RPMI7951 (cell line): ENCODE data around the gene HIC1. TPM values are rescaled to one million over a fixed set of nuclear protein-coding genes. Genes with fewer than 3 reads are reported as not detected.

Experiments
- DNase-seq: peaks from one replicate; pipeline ENCODE4 v3.0.0-alpha.2; 2012; ENCODE audit warnings: low read depth
- total RNA-seq: library from RNA; depleted of rRNA; stranded (reverse); fragments of >200 nt; shearing (Covaris generic); gene quantifications from 2 replicates; pipeline ENCODE4 v1.2.3, GENCODE V29; 2014

The HIC1 gene
- total RNA-seq, 1 experiment from 2014 or later: 4.6 TPM

GRCh38 chr17:2025622-2026309 is 29.1 kb upstream of the HIC1 start:
- peak; percentile 73 for DNase-seq

DNA sequence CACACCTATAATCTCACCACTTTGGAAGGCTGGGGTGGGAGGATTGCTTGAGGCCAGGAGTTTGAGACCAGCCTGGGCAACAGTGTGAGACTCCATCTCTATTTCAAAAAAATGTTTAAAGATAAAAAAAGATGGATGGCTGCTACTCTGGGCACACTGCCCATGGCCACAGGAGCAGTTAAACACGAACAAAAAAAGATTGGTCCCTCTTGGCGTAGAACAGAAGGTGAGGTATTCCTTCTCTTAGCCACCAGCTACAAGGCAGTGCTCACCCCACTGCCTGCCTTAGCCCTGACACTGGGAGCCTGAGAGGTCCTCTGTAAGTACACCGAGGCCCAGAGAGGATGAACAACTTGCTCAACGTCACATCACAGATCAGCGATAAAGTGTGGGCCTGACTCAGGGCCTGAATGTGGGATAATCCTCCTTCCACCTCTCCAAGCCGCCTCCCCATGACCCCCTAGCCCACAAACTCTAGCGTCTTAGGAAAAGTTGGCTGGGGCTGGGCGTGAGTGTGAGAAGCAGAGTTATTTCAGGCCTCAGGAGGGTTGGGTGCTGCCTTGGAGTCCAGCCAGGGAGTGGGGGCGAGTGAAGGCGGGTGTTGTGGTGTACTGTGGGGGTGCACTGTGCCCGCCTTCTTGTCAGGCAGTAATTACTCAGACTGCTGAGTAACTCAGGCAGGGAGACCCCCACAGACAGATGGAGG is 27.2 kb upstream of the HIC1 start:
- DNase-seq: no peak

GRCh38 chr17:2028234-2028614 is 26.7 kb upstream of the HIC1 start:
- DNase-seq: no peak

DNA sequence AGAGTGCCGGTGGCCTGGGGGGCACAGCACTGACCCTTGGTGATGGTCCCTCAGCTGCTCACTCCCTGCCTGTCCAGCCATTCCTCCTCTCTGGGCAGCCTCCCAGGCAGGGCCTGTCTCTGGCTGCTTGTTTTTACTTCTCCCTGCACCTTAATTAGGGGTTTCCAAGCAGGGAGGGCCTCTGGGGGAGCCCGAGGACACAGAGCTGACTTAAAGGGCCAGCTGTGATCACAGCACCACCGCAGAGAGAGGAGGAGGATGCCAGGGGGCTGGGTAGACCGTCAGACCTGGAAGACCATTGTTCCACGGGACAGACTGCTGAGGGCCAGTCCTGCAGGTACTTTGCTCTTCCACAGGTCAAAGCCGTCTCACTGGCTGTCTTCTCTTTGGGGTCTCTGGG is 26.2 kb upstream of the HIC1 start:
- no peak for DNase-seq

DNA sequence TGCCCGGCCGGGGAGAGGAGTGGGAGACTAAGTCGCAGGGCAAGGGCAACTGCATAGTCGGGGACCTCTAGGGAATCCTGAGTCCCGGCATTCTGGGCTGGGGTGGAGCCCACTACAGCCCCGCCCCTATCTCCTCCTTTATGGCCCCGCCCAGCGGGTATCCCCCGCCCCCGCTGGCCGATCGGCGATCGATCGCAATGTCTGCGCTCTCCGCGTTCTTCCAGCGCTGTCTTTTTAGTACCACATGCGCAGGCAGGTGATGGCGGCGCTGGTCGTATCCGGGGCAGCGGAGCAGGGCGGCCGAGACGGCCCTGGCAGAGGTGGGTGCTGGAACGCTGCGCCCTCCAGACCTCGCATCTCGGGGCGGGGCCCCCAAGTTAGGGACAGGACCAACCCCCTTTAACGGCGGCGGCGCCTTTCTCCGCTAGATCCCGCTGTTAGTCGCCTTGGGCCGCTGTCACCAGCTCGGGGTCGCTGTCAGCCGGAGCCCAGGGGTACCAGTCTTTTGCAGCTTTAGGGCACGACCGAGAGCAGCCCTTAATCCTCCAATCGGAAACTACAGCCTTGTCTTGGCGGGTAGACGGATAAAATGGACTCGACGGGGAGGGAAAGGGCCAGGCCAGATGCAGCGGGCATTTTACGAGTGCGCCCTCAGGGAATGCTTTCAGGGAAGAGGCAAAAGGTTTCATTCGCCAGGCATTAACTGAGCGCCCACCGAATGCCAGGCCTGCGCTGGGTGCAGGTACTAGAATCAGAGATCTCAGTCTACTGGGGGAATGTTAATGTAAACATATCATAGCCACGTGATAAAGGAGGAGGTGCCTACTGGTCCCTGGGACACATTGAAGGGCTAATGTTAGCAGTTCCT is 24.8 kb upstream of the HIC1 start, which contains the start of gene DPH1:
Gene DPH1, plus strand, starts transcription at position 243 of the 868 bp plus-strand sequence. Its CDS starts 17 bp downstream, at position 260.
- peak; percentile 87 for DNase-seq

DNA sequence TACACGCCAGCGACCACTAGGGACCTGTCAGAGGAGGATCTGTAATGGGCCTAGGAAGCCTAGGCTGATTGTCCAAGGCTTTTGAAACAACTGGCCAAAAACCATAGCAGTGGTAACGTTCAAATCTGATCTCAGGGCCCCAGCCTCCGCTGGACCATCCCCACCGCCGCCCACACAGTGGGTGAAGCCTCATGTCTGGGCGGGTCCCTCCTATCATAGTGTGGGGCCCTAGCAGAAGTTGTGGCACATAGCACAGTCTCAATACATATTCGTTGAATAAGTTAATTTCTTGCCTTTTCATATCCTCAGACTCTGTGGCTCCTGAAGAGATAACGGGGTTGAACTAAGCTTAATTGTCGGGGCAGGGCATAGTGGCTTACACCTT is 24.1 kb upstream of the HIC1 start:
- no peak for DNase-seq

DNA sequence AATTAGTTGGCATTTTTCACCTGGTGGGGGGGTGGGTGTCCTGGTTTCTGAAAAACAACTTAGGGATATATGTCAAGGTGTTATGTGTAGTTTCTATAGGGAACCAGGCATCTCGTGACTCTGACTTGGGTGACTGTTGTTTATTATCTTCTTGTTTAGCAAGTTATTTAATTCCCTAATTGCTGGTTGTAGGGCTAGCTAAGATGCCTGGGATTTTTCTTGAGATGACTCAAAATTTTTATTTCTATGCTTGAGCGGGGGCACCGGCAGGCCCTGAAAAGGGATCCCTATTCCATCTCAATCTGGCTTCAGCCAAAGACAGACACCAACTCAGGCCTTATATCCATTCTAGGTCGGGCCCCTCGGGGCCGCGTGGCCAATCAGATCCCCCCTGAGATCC is 21.8 kb upstream of the HIC1 start:
- DNase-seq: no peak

- no peak for DNase-seq
Observed at GRCh38 chr17:2034157-2034556, 20.7 kb upstream of the HIC1 start.

DNA sequence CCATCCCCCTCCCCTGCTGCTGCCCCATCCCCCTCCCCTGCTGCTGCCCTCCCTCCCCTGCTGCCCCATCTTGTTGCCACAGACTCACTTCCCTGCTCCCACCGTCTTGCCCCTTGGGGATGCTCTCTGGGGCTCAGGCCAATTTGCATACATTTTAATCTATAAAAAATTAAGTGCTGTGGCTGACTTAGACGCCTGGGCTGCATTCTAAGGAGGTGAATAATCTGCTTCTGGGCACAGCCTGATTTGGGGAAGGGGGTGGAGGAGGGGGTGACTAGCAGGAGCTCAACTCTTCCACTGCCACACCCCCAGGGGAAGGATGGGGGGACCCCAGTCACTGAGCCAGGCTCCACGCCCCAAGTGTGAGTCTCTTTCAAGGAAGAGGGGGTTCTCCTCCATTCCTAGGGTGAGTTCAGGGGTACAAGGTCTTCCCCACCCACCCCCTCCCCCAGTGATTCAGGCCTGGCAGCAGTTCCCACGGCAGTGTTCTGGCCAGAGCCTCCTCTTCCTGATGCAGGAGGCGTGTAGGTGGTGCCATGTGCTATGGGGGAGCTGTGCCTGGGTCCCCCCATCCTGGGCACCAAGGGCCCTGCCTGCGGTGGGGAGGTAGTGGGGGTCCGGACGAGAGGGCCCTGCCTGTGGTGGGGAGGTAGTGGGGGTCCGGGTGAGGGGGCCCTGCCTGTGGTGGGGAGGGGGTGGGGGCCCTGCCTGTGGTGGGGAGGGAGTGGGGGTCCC is 19.9 kb upstream of the HIC1 start:
- no peak for DNase-seq

GRCh38 chr17:2035541-2036488 is 19.1 kb upstream of the HIC1 start:
- no peak for DNase-seq

- DNase-seq: no peak
Observed at GRCh38 chr17:2037155-2037554, 17.7 kb upstream of the HIC1 start.

DNA sequence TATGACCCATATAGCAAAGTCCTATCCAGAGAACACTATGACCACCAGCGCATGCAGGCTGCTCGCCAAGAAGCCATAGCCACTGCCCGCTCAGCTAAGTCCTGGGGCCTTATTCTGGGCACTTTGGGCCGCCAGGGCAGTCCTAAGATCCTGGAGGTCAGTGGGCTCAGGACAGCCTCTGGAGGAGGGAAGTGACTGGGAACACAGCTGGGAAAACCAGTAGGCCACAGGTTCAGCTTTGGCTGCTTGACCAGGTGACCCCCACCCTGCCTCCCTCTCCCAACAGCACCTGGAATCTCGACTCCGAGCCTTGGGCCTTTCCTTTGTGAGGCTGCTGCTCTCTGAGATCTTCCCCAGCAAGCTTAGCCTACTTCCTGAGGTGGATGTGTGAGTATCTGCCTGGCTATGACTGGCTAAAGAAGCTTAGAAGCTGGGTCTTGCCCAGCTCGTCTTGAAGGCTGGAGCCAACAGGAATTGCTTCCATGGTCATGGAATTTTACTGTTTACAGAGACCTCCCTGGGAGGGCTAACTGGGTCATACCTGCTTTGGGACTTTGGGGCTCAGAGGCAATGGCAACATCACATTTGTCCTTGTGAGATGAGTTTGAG is 14.6 kb upstream of the HIC1 start:
- no peak for DNase-seq

GRCh38 chr17:2040942-2041560 is 13.9 kb upstream of the HIC1 start:
- peak; percentile 60 for DNase-seq

DNA sequence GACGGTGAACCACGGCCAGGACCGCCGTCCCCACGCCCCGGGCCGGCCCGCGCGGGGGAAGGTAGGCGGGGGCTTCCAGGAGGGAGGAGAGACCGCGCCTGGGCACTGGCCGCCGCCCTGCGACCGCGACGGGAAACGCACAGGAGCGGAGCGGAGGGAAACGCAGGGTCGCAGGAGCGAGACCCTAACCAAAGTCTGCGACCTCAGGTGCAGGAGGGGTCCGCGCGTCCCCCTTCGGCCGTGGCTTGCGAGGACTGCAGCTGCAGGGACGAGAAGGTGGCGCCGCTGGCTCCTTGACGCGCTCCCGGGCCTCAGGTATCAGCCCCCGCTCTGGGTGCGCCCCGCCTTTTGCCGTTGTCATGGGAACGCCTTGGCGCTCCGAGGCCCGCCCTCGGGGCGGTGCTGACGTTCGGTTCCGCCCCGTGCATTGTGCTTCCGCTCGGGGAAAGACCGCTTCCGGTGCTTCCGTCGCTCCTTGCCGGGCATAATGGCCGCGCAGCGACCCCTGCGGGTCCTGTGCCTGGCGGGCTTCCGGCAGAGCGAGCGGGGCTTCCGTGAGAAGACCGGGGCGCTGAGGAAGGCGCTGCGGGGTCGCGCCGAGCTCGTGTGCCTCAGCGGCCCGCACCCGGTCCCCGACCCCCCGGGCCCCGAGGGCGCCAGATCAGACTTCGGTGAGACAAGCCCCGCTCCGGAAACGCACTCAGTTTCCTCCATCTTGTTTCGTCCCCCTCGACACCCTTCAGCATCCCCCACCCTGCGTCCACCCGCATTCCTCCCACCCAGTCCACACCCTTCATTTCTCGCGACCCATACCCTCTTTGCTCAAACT is 13.1 kb upstream of the HIC1 start, which contains the start of gene OVCA2:
Gene OVCA2, plus strand, starts transcription at position 462 of the 829 bp plus-strand sequence. Its CDS starts 26 bp downstream, at position 488.
- DNase-seq: peak; percentile 90

GRCh38 chr17:2042390-2042847 is 12.5 kb upstream of the HIC1 start:
- no peak for DNase-seq

- DNase-seq: no peak
Observed at GRCh38 chr17:2042933-2043332, 12.0 kb upstream of the HIC1 start.

- peak; percentile 75 for DNase-seq
Observed at GRCh38 chr17:2043785-2044184, 11.1 kb upstream of the HIC1 start.

GRCh38 chr17:2044263-2044894 is 10.5 kb upstream of the HIC1 start:
- DNase-seq: no peak
